Measurements from ENCODE around the gene SNAI3. TPM values are rescaled to one million over a fixed set of nuclear protein-coding genes. Genes with fewer than 3 reads are reported as not detected.

The SNAI3 gene
- total and polyA plus RNA-seq, 9 of the 15 experiments (the other 6 are each of a cell fraction or from before 2014, with no cell fraction given): 0.04 to 4.1 (median 0.80) TPM; not detected in 1

GRCh38 chr16:88650749-88651275 is 35.5 kb downstream of the SNAI3 start, which contains the start of gene CYBA (continued):
- TF ChIP-seq CGGBP1 (CRISPR knock-in tag; IDR thresholded peaks at IDR 0.05): no peak
- no peak for TF ChIP-seq SIX5 (IDR thresholded peaks at IDR 0.05; ENCODE audit: borderline replicate concordance in 1 of 2, insufficient read depth in 1 of 2, low read depth in 1 of 2, low read length in 2 of 2)
- TF ChIP-seq POLR2B (IDR thresholded peaks at IDR 0.05; ENCODE audit: low read depth, partially characterized antibody): peak; percentile 35
- TF ChIP-seq POLR2AphosphoS5 (IDR thresholded peaks at IDR 0.05; ENCODE audit: control insufficient read depth, insufficient read depth, low read depth, low read length): peak; percentile 76
- peak; percentile 64; the same call in 1 of the 2 replicates for TF ChIP-seq MBD2 (IDR thresholded peaks at IDR 0.05; ENCODE audit: borderline replicate concordance, low read depth)
- TF ChIP-seq TCF15 (CRISPR knock-in tag; IDR thresholded peaks at IDR 0.05): no peak
- peak; percentile 84; the same call in 1 of the 2 replicates for TF ChIP-seq PHF8 (IDR thresholded peaks at IDR 0.05; ENCODE audit: borderline replicate concordance, low read length)
- no peak for TF ChIP-seq ZBTB12 (CRISPR knock-in tag; IDR thresholded peaks at IDR 0.05)
- TF ChIP-seq FOXA3 (CRISPR knock-in tag; conservative IDR thresholded peaks at IDR 0.05 in 1 of 2, IDR thresholded peaks at IDR 0.05 in 1 of 2): no peak
- TF ChIP-seq ELF2 (CRISPR knock-in tag; IDR thresholded peaks at IDR 0.05): 0 out of 2 replicates have a peak, but pooled peaks have one; percentile 22
- no peak for TF ChIP-seq CAMTA2 (CRISPR knock-in tag; conservative IDR thresholded peaks at IDR 0.05)
- 0 out of 2 replicates have a peak, but pooled peaks have one; percentile 23 for TF ChIP-seq LCOR (CRISPR knock-in tag; IDR thresholded peaks at IDR 0.05)
- no peak for TF ChIP-seq BCOR (IDR thresholded peaks at IDR 0.05)
- TF ChIP-seq GTF2A2 (tag; IDR thresholded peaks at IDR 0.05): no peak
- no peak for TF ChIP-seq MEIS2 (IDR thresholded peaks at IDR 0.05; ENCODE audit: partially characterized antibody)
- no peak for TF ChIP-seq RBM14 (IDR thresholded peaks at IDR 0.05; ENCODE audit: borderline replicate concordance, insufficient read depth, low read depth, low read length)
- no peak for TF ChIP-seq ZNF830 (CRISPR knock-in tag; IDR thresholded peaks at IDR 0.05)
- TF ChIP-seq TEAD4 (IDR thresholded peaks at IDR 0.05; ENCODE audit: low read length): no peak
- TF ChIP-seq TEAD4 (CRISPR knock-in tag; IDR thresholded peaks at IDR 0.05; ENCODE audit: borderline replicate concordance): no peak
- TF ChIP-seq GABPB2 (CRISPR knock-in tag; conservative IDR thresholded peaks at IDR 0.05): no peak
- no peak for TF ChIP-seq KDM4B (IDR thresholded peaks at IDR 0.05; ENCODE audit: borderline replicate concordance in 2 of 2, low read depth in 1 of 2)
- no peak for TF ChIP-seq RCOR1 (IDR thresholded peaks at IDR 0.05; ENCODE audit: borderline replicate concordance in 1 of 2, low read depth in 2 of 2, low read length in 2 of 2)
- TF ChIP-seq ARID4B (CRISPR knock-in tag; IDR thresholded peaks at IDR 0.05): peak; percentile 74; the same call in 1 of the 2 replicates

All from K562 (cell line).